OCI-LY1 (cell line): Measurements from ENCODE around the gene RUNX1.

Source experiments
- H2AFZ ChIP-seq: fragments of 200-600 bp; sonication (generic), shearing (Covaris generic); 2 replicates; pipeline ENCODE4 v1.6.0; 2014; ENCODE audit warnings: antibody characterized with exemption, mild to moderate bottlenecking, low read length
- H3F3A ChIP-seq: fragments of 200-600 bp; sonication (generic), shearing (Covaris generic); 2 replicates; pipeline ENCODE4 v1.6.0; 2014; ENCODE audit warnings: mild to moderate bottlenecking, antibody characterized with exemption, low read length, moderate library complexity; ENCODE audit not compliant: insufficient read depth
- H3K27ac ChIP-seq: fragments of 200-600 bp; sonication (generic); 2 replicates; pipeline ENCODE4 v1.5.1; 2014; ENCODE audit warnings: low read length, mixed run types, mild to moderate bottlenecking, low read depth; ENCODE audit not compliant: poor library complexity, severe bottlenecking
- H3K27me3 ChIP-seq: fragments of 200-600 bp; sonication (generic); 2 replicates; pipeline ENCODE4 v1.6.0; 2014; ENCODE audit warnings: antibody characterized with exemption, mild to moderate bottlenecking, low read length, moderate library complexity; ENCODE audit not compliant: insufficient read depth
- H3K36me3 ChIP-seq: fragments of 200-600 bp; sonication (generic); 2 replicates; pipeline ENCODE4 v1.6.1; 2014; ENCODE audit warnings: mild to moderate bottlenecking, antibody characterized with exemption, low read length, moderate library complexity, mixed read lengths; ENCODE audit not compliant: insufficient read depth
- H3K4me1 ChIP-seq: fragments of 200-600 bp; sonication (generic); 2 replicates; pipeline ENCODE4 v1.5.1; 2014; ENCODE audit warnings: mild to moderate bottlenecking, low read length, moderate library complexity; ENCODE audit not compliant: insufficient read depth, severe bottlenecking
- H3K4me2 ChIP-seq: fragments of 200-600 bp; sonication (generic), shearing (Covaris generic); 2 replicates; pipeline ENCODE4 v1.6.1; 2014; ENCODE audit warnings: low read length
- H3K4me3 ChIP-seq: fragments of 200-600 bp; sonication (generic); 2 replicates; pipeline ENCODE4 v1.5.1; 2014; ENCODE audit warnings: low read length, low read depth, mild to moderate bottlenecking, mixed read lengths; ENCODE audit not compliant: poor library complexity, severe bottlenecking
- H3K79me2 ChIP-seq: fragments of 200-600 bp; shearing (Covaris generic); 2 replicates; pipeline ENCODE4 v1.6.1; 2016; ENCODE audit warnings: mixed run types, low read length, mixed read lengths; ENCODE audit not compliant: insufficient read depth
- H3K9ac ChIP-seq: fragments of 200-600 bp; sonication (generic), shearing (Covaris generic); 2 replicates; pipeline ENCODE4 v1.6.1; 2014; ENCODE audit warnings: mild to moderate bottlenecking, low read length, mixed read lengths
- H3K9me2 ChIP-seq: fragments of 200-600 bp; sonication (generic), shearing (Covaris generic); 2 replicates; pipeline ENCODE4 v1.6.1; 2014; ENCODE audit warnings: low read depth, mild to moderate bottlenecking, low read length, mixed read lengths
- H3K9me3 ChIP-seq: fragments of 200-600 bp; shearing (Covaris generic); 2 replicates; pipeline ENCODE4 v1.6.1; 2014; ENCODE audit warnings: low read length, mixed read lengths
- H4K20me1 ChIP-seq: fragments of 200-600 bp; sonication (generic), shearing (Covaris generic); 2 replicates; pipeline ENCODE4 v1.6.0; 2016; ENCODE audit warnings: mild to moderate bottlenecking, low read length; ENCODE audit not compliant: insufficient read depth
- CTCF ChIP-seq: fragments of 200-600 bp; sonication (generic), shearing (Covaris generic); IDR thresholded peaks from 2 replicates; pipeline ENCODE4 v1.5.1; 2017; ENCODE audit warnings: mild to moderate bottlenecking, antibody characterized with exemption, low read length, moderate library complexity, mixed read lengths
- EZH2 ChIP-seq: fragments of 200-600 bp; sonication (generic), shearing (Covaris generic); IDR thresholded peaks from 2 replicates; pipeline ENCODE4 v1.8.0; 2017; ENCODE audit warnings: borderline replicate concordance, mixed run types, mild to moderate bottlenecking, antibody characterized with exemption, low read length, moderate library complexity, mixed read lengths

Gene RUNX1

GRCh38 chr21:34825101-34825500, 224.0 kb downstream of the RUNX1 start:
- no peak overlapping the region for H3K4me2 ChIP-seq
- TF ChIP-seq EZH2 (no peak), CTCF (no peak)
- H2AFZ ChIP-seq, result no peak overlapping the region
- no peaks in the 10 kb centered on the region for H4K20me1 ChIP-seq
- peaks cover 93% of the 10 kb centered on the region for H3K36me3 ChIP-seq
- no peaks in the 10 kb centered on the region for H3K4me1 ChIP-seq
- H3K79me2 ChIP-seq, result no peaks in the 10 kb centered on the region
- H3K27me3 ChIP-seq, result no peaks in the 10 kb centered on the region
- no peak overlapping the region for H3K27ac ChIP-seq
- H3K9ac ChIP-seq, result no peak overlapping the region
- H3K9me2 ChIP-seq, result no peaks in the 10 kb centered on the region
- no peak overlapping the region for H3K4me3 ChIP-seq
- no peaks in the 10 kb centered on the region for H3F3A ChIP-seq
- H3K9me3 ChIP-seq, result no peaks in the 10 kb centered on the region

- Histone ChIP-seq H3K9me2 (no peaks in the 10 kb centered on the region), H3K27ac (no peak overlapping the region), H3K4me3 (no peak overlapping the region), H3K79me2 (no peaks in the 10 kb centered on the region), H4K20me1 (no peaks in the 10 kb centered on the region), H3K4me1 (no peaks in the 10 kb centered on the region), H3F3A (no peaks in the 10 kb centered on the region), H3K9ac (no peak overlapping the region), H2AFZ (no peak overlapping the region), H3K9me3 (no peaks in the 10 kb centered on the region), H3K27me3 (no peaks in the 10 kb centered on the region), H3K4me2 (no peak overlapping the region), H3K36me3 (peaks cover 94% of the 10 kb centered on the region)
- TF ChIP-seq EZH2 (no peak), CTCF (no peak)
These were observed 224.8 kb downstream of the RUNX1 start for GRCh38 chr21:34824314-34824713.

GRCh38 chr21:34822942-34823341, 226.2 kb downstream of the RUNX1 start:
- no peak overlapping the region for H3K4me3 ChIP-seq
- H3K4me1 ChIP-seq, result no peaks in the 10 kb centered on the region
- no peaks in the 10 kb centered on the region for H3K9me3 ChIP-seq
- no peaks in the 10 kb centered on the region for H3F3A ChIP-seq
- no peaks in the 10 kb centered on the region for H3K27me3 ChIP-seq
- no peak overlapping the region for H2AFZ ChIP-seq
- no peak overlapping the region for H3K27ac ChIP-seq
- H3K9me2 ChIP-seq, result no peaks in the 10 kb centered on the region
- TF ChIP-seq EZH2, result no peak
- TF ChIP-seq CTCF, result no peak
- H3K9ac ChIP-seq, result no peak overlapping the region
- H4K20me1 ChIP-seq, result no peaks in the 10 kb centered on the region
- no peak overlapping the region for H3K4me2 ChIP-seq
- peaks cover 87% of the 10 kb centered on the region for H3K36me3 ChIP-seq
- no peaks in the 10 kb centered on the region for H3K79me2 ChIP-seq
